Mesenchymal stem cell (in vitro differentiated cells and primary cell): ENCODE data around the gene GREB1L.
A peak's percentile ranks its signal among the peaks of the same experiment; 100 is the strongest.

Experiments used
- DNase-seq: peaks from one replicate; pipeline ENCODE4 v3.0.0-alpha.2; 2013
- H2AFZ ChIP-seq: one replicate; pipeline ENCODE4 v1.6.1; 2013; ENCODE audit warnings: low read depth, mild to moderate bottlenecking, control low read depth, inconsistent platforms, low read length, moderate library complexity
- H2AK5ac ChIP-seq: 2 replicates; pipeline ENCODE4 v1.6.1; 2013; ENCODE audit warnings: low read length, moderate library complexity, mild to moderate bottlenecking, inconsistent platforms; ENCODE audit not compliant: severe bottlenecking
- H2BK120ac ChIP-seq: one replicate; pipeline ENCODE4 v1.6.1; 2013; ENCODE audit warnings: low read depth, mild to moderate bottlenecking, inconsistent platforms, low read length, moderate library complexity
- H2BK12ac ChIP-seq, 2 experiments: one replicate each; pipeline ENCODE4 v1.6.1; 2013; ENCODE audit warnings: inconsistent platforms in 2 of 2, low read length in 2 of 2, mild to moderate bottlenecking in 2 of 2, moderate library complexity in 2 of 2, control low read depth in 1 of 2
- H2BK15ac ChIP-seq: one replicate; pipeline ENCODE4 v1.6.1; 2013; ENCODE audit warnings: mild to moderate bottlenecking, low read depth, inconsistent platforms; ENCODE audit not compliant: poor library complexity, severe bottlenecking
- H2BK5ac ChIP-seq: 2 replicates; pipeline ENCODE4 v1.6.1; 2013; ENCODE audit warnings: low read depth, mild to moderate bottlenecking, low read length, control low read depth, inconsistent platforms; ENCODE audit not compliant: poor library complexity, severe bottlenecking
- H3K14ac ChIP-seq, 2 experiments: one replicate each; pipeline ENCODE4 v1.6.1; 2013; ENCODE audit warnings: inconsistent platforms in 2 of 2, low read length in 2 of 2, control low read depth in 1 of 2, mild to moderate bottlenecking in 1 of 2, moderate library complexity in 1 of 2
- H3K18ac ChIP-seq, 2 experiments: one replicate each; pipeline ENCODE4 v1.6.1; 2013; ENCODE audit warnings: inconsistent platforms in 2 of 2, low read length in 2 of 2, control low read depth in 1 of 2, low read depth in 1 of 2, mild to moderate bottlenecking in 1 of 2
- H3K23ac ChIP-seq, 2 experiments: one replicate each; pipeline ENCODE4 v1.6.1; 2013; ENCODE audit warnings: inconsistent platforms in 2 of 2, low read length in 2 of 2, mild to moderate bottlenecking in 2 of 2, moderate library complexity in 2 of 2, control low read depth in 1 of 2
- H3K27ac ChIP-seq: 2 replicates; pipeline ENCODE4 v1.5.1; 2013; ENCODE audit warnings: mild to moderate bottlenecking, moderate library complexity, low read length, control low read depth, inconsistent platforms; ENCODE audit not compliant: poor library complexity, severe bottlenecking
- H3K27me3 ChIP-seq, 2 experiments: 2 replicates each; pipeline versions ENCODE4 v1.6.1 to v1.7.0; 2013; ENCODE audit warnings: low read length in 2 of 2, mild to moderate bottlenecking in 2 of 2, moderate library complexity in 2 of 2, control low read depth in 1 of 2, inconsistent platforms in 1 of 2; ENCODE audit not compliant: control insufficient read depth in 1 of 2, insufficient read depth in 1 of 2
- H3K36me3 ChIP-seq, 2 experiments: 2 replicates each; pipeline versions ENCODE4 v1.6.1 to v1.7.0; 2013; ENCODE audit warnings: low read length in 2 of 2, control low read depth in 1 of 2, inconsistent platforms in 1 of 2, low read depth in 1 of 2, mild to moderate bottlenecking in 1 of 2; ENCODE audit not compliant: insufficient read depth in 2 of 2, control insufficient read depth in 1 of 2
- H3K4ac ChIP-seq, 2 experiments: one replicate each; pipeline ENCODE4 v1.6.1; 2013; ENCODE audit warnings: inconsistent platforms in 2 of 2, low read length in 2 of 2, mild to moderate bottlenecking in 2 of 2, moderate library complexity in 2 of 2, control low read depth in 1 of 2, low read depth in 1 of 2
- H3K4me1 ChIP-seq: 2 replicates; pipeline ENCODE4 v1.6.1; 2013; ENCODE audit warnings: low read depth, low read length, control low read depth; ENCODE audit not compliant: control insufficient read depth, insufficient read depth
- H3K4me2 ChIP-seq: 2 replicates; pipeline ENCODE4 v1.6.1; 2013; ENCODE audit warnings: low read length, mild to moderate bottlenecking, inconsistent platforms; ENCODE audit not compliant: poor library complexity, severe bottlenecking
- H3K4me3 ChIP-seq, 2 experiments: 2 replicates each; pipeline versions ENCODE4 v1.5.1 to v1.7.0; 2013; ENCODE audit warnings: low read length in 2 of 2, mild to moderate bottlenecking in 2 of 2, control low read depth in 1 of 2, low read depth in 1 of 2; ENCODE audit not compliant: insufficient read depth in 1 of 2
- H3K79me1 ChIP-seq: replicated peaks from 2 replicates; pipeline ENCODE4 v1.6.1; 2013; ENCODE audit warnings: mild to moderate bottlenecking, control low read depth, low read length, inconsistent platforms; ENCODE audit not compliant: poor library complexity, severe bottlenecking
- H3K9ac ChIP-seq: 2 replicates; pipeline ENCODE4 v1.7.0; 2013; ENCODE audit warnings: mild to moderate bottlenecking, low read length, moderate library complexity
- H3K9me3 ChIP-seq: 2 replicates; pipeline ENCODE4 v1.7.0; 2013; ENCODE audit warnings: mild to moderate bottlenecking, low read length; ENCODE audit not compliant: control insufficient read depth
- H4K8ac ChIP-seq: one replicate; pipeline ENCODE4 v1.6.1; 2013; ENCODE audit warnings: inconsistent platforms, mild to moderate bottlenecking, low read length, moderate library complexity
- H4K91ac ChIP-seq: one replicate; pipeline ENCODE4 v1.6.1; 2013; ENCODE audit warnings: mild to moderate bottlenecking, low read length, inconsistent platforms
- WGBS: methylation state at CpG from one replicate; pipeline ENCODE4 v1.1.7; 2013; ENCODE audit warnings: mixed read lengths; 5-methylcytosine and 5-hydroxymethylcytosine counted together

Gene GREB1L

DNA sequence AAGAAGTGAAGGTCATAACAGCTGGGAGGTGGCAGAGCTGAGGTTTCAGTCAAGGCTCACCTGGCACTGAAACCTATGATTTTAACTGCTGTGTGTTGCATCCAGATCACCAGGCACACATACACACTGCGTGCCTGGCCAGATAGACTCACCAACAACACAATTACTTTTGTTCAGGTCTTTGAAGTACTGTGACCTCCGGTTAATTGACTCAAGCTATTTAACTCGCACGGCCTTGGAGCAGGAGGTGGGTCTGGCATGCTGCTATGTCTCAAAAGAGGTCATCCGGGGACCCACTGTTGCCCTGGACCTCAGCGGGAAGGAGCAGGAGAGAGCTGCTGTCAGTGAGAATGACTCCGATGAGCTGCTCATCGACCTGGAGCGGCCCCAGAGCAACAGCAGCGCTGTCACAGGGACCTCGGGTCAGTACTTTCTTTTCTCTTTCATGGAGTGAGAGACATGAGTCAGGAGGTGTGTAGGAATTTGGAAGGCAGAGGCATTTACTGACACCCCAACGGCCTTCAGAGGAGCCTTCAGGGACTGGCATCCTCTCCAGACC, 254.3 kb downstream of the GREB1L start:
- Histone ChIP-seq H2BK5ac (no peak overlapping the region), H3K14ac (no peak overlapping the region), H2AFZ (no peak overlapping the region), H3K27ac (no peak overlapping the region), H3K4me2 (no peak overlapping the region), H3K36me3 (peaks cover 0 to 10% of the 10 kb centered on the region in 2 experiments), H3K4me3 (no peak overlapping the region), H2AK5ac (no peak overlapping the region), H3K27me3 (no peaks in the 10 kb centered on the region), H2BK12ac (no peak overlapping the region), H3K23ac (no peak overlapping the region), H2BK120ac (no peak overlapping the region), H3K9ac (no peak overlapping the region), H4K8ac (no peak overlapping the region), H2BK15ac (no peak overlapping the region), H3K79me1 (no peaks in the 10 kb centered on the region), H3K9me3 (no peaks in the 10 kb centered on the region), H4K91ac (no peak overlapping the region), H3K4ac (no peak overlapping the region), H3K4me1 (no peaks in the 10 kb centered on the region), H3K18ac (no peak overlapping the region)
- WGBS = 90% methylated on average over 12 of the region's 12 CpGs
- no peak for DNase-seq

DNA sequence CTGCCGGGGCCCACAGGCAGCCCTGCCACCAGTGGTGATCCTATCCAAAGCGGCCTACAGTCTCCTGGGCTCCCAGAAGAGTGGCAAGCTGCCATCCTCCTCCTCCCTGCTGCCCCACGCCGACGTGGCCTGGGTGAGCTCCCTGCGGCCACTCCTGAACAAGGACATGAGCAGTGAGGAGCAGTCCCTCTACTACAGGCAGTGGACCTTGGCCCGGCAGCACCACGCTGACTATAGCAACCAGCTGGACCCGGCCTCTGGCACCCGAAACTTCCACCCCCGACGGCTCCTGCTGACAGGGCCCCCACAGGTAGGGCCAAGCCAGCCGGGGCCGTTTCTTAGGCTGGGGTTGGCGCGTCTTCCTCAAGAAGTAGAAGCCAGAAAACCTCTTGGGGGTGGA, 258.0 kb downstream of the GREB1L start:
- 95% methylated on average over 14 of the region's 16 CpGs for WGBS

DNA sequence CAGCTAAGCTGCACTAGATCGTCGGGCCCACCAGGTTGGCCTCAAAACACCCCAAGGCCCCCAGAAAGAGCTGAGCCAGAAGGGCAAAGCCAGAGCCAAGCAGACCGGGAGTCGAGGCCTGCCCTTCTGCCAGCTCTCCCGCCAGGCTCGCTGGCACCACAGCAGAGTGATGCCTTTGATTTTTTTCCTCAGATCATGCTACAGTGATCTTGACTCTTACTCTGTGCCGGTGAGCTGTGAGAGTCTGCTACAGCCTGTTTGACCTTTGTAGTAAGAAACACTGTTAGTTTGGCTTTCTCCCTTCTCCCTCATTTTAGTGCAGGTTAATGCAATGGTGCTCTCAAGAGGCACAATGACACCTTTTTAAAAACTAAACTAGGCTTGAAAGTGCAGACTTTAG, 260.6 kb downstream of the GREB1L start:
- WGBS = 95% methylated on average over 7 of the region's 7 CpGs
- H3K4ac ChIP-seq = no peak overlapping the region
- no peak overlapping the region for H3K4me2 ChIP-seq
- no peaks in the 10 kb centered on the region for H3K27me3 ChIP-seq
- H3K27ac ChIP-seq = no peak overlapping the region
- no peak overlapping the region for H3K9ac ChIP-seq
- no peak overlapping the region for H2AFZ ChIP-seq
- H3K36me3 ChIP-seq = peaks cover 0 to 7% of the 10 kb centered on the region in 2 experiments
- DNase-seq = no peak
- no peaks in the 10 kb centered on the region for H3K79me1 ChIP-seq
- H2BK5ac ChIP-seq = no peak overlapping the region
- no peak overlapping the region for H2BK12ac ChIP-seq
- H2AK5ac ChIP-seq = no peak overlapping the region
- H2BK120ac ChIP-seq = no peak overlapping the region
- H3K23ac ChIP-seq = no peak overlapping the region
- H3K4me3 ChIP-seq = no peak overlapping the region
- H4K8ac ChIP-seq = no peak overlapping the region
- H3K9me3 ChIP-seq = no peaks in the 10 kb centered on the region
- H4K91ac ChIP-seq = no peak overlapping the region
- no peaks in the 10 kb centered on the region for H3K4me1 ChIP-seq
- no peak overlapping the region for H2BK15ac ChIP-seq
- no peak overlapping the region for H3K14ac ChIP-seq
- no peak overlapping the region for H3K18ac ChIP-seq

More for the DNA sequence above, 258.0 kb downstream of the GREB1L start:
- no peaks in the 10 kb centered on the region for H3K79me1 ChIP-seq
- no peaks in the 10 kb centered on the region for H3K9me3 ChIP-seq
- no peak for DNase-seq
- H3K36me3 ChIP-seq = peaks cover 0 to 10% of the 10 kb centered on the region in 2 experiments
- no peak overlapping the region for H3K14ac ChIP-seq
- no peaks in the 10 kb centered on the region for H3K27me3 ChIP-seq
- no peak overlapping the region for H2BK15ac ChIP-seq
- H2AK5ac ChIP-seq = no peak overlapping the region
- no peak overlapping the region for H3K4me3 ChIP-seq
- H4K8ac ChIP-seq = no peak overlapping the region
- no peak overlapping the region for H4K91ac ChIP-seq
- no peak overlapping the region for H2BK12ac ChIP-seq
- H2AFZ ChIP-seq = no peak overlapping the region
- H3K4me2 ChIP-seq = no peak overlapping the region
- H3K23ac ChIP-seq = no peak overlapping the region
- H3K4ac ChIP-seq = no peak overlapping the region
- no peak overlapping the region for H2BK120ac ChIP-seq
- H3K4me1 ChIP-seq = no peaks in the 10 kb centered on the region
- H3K27ac ChIP-seq = no peak overlapping the region
- H3K9ac ChIP-seq = no peak overlapping the region
- H2BK5ac ChIP-seq = no peak overlapping the region
- no peak overlapping the region for H3K18ac ChIP-seq

DNA sequence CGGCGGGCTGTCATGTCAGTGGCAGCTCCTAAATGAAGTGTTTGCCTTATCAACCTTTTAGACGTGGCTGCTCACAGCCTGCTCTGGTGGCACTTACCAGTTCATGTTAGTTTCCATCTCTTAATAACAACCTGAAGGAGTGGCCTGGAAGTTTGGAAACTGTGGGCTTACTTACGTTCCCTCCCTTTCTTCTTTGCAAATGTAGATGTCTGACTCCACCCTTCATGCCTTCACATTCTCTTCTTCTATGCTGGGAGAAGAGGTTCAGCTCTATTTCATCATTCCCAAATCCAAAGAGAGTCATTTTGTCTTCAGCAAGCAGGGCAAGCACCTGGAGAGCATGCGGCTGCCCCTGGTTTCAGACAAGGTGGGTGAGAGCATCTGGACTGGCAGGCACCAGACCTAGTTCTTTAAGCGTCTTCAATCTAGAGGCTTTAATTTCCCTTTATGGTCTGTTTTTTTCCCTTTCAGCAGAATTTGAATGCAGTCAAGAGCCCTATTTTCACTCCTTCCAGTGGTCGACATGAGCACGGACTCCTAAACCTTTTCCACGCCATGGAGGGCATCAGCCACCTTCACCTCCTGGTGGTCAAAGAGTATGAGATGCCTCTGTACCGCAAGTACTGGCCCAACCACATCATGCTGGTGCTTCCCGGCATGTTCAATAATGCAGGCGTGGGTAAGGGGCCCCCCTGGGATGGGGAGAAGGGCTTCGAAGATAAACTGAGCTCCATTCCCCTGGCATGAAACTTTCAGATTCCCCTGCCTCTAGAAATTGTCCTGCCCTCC, 266.1 kb downstream of the GREB1L start:
- H2AK5ac ChIP-seq = no peak overlapping the region
- no peak overlapping the region for H2BK15ac ChIP-seq
- no peak overlapping the region for H3K23ac ChIP-seq
- H3K27ac ChIP-seq = no peak overlapping the region
- H2BK12ac ChIP-seq = no peak overlapping the region
- no peaks in the 10 kb centered on the region for H3K9me3 ChIP-seq
- no peak overlapping the region for H3K18ac ChIP-seq
- H3K27me3 ChIP-seq = no peaks in the 10 kb centered on the region
- H2AFZ ChIP-seq = no peak overlapping the region
- no peak overlapping the region for H3K4me3 ChIP-seq
- peak overlapping the region; percentile 20 for H4K91ac ChIP-seq
- no peak overlapping the region for H3K9ac ChIP-seq
- no peak overlapping the region for H3K4me2 ChIP-seq
- no peak overlapping the region for H2BK5ac ChIP-seq
- peaks cover 0 to 4% of the 10 kb centered on the region in 2 experiments for H3K36me3 ChIP-seq
- no peaks in the 10 kb centered on the region for H3K4me1 ChIP-seq
- H3K4ac ChIP-seq = no peak overlapping the region
- H3K79me1 ChIP-seq = no peaks in the 10 kb centered on the region
- no peak overlapping the region for H3K14ac ChIP-seq
- H4K8ac ChIP-seq = no peak overlapping the region
- no peak overlapping the region for H2BK120ac ChIP-seq
- 97% methylated on average over 13 of the region's 13 CpGs for WGBS
- no peak for DNase-seq
